GM18870 (cell line): Measurements from ENCODE around the gene CDC42BPA.
"Not testable (repeated sequence)": the region's sequence is repeated elsewhere in the genome, so short reads cannot be mapped to it uniquely, and the experiment has no call there.

ENCODE experiments used
- ATAC-seq: cut with Tn5 transposase; IDR thresholded peaks from one replicate; pipeline ENCODE4 v1.9.1; 2021; ENCODE audit warnings: moderate library complexity; ENCODE audit not compliant: unreplicated experiment

The CDC42BPA gene

DNA sequence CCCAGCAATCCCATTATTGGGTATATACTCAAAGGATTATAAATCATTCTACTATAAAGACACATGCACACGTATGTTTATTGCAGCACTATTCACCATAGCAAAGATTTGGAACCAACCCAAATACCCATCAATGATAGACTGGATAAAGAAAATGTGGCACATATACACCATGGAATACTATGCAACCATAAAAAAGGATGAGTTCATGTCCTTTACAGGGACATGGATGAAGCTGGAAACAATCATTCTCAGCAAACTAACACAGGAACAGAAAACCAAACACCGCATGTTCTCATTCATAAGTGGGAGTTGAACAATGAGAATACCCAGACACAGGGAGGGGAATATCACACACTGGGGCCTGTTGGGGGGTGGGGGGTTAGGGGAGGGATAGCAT lies 318.7 kb downstream of the CDC42BPA start:
- ATAC-seq: not testable (repeated sequence)

DNA sequence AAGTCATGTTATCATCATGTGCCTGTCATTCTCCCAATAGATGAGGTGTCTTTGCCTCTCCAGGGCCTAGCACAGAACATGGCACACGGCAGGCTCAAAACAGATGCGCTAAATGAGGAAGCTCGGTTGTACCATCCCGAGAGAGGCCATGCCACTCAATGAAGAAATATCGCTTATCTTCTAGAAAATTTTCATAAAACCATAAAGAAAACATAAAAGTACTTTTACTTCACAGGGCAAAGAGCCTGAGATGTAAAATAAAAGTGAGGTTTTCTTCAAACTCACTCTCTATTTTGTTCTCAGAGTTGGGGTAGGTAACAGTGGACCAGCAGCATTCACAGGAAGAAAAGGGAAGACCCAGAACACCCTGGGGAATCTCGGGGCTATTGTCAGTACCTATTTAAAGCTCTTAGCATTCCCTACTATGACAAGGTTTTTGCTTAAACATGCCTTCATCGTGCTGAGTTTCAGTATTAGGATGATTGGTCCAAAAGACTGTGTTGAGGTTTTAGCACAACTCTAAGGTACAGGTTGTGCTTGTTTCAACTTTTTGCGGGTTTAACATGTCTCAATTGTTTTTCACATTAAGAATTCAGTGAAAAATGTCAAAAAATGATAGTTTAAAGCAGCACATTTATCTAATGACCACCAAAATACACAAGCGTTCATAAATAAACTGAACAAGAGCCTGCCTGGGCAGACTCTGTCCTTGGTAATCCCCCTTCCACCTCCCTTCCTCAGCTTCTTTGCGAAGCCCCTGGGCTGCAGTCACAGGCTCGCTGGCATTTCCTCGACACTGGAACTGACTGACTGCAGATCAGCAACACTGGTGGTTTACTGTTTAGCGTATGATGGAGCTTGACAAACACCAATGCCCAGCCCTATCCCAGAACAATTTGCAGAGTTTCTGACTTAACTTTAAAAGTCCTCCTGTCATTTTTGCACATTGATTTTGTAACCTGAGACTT lies 322.6 kb downstream of the CDC42BPA start:
- ATAC-seq: peak; percentile 98

DNA sequence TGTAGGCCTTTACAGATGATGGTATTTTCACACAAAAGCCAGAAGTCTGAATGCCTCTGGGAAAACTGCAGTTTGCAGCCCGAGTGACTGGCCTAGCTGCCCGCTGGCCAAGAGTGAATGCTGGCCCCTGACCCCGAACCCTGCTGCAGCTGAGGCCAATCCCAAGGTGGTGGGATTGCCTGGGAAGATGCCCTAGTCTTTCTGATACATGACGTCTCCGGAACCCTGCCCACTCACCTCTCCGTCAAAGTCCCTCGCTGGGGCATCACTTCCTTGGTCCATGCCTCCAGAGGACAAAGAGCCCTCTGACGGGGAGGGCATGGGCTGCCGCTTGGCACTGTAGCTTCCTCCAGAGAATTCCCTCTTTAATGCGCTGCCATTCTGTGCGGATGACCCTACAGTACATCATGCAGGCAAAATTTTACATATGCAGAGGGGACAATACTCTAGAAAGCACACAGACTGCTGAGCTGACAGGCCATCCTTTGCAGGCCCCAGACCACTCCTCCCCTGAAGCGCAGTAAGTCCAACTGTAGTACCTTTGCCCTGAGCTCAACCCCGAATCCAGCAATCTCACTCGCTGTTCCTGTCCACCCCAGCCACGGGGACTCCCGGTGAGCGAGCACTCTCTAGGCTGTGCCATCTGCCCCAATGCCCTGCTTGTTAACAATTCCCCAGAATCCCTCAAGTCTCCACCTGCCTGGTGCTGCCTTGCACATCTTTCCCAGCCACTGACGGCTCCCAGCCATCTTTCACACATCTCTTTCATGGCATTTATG lies 323.5 kb downstream of the CDC42BPA start:
- ATAC-seq: no peak

DNA sequence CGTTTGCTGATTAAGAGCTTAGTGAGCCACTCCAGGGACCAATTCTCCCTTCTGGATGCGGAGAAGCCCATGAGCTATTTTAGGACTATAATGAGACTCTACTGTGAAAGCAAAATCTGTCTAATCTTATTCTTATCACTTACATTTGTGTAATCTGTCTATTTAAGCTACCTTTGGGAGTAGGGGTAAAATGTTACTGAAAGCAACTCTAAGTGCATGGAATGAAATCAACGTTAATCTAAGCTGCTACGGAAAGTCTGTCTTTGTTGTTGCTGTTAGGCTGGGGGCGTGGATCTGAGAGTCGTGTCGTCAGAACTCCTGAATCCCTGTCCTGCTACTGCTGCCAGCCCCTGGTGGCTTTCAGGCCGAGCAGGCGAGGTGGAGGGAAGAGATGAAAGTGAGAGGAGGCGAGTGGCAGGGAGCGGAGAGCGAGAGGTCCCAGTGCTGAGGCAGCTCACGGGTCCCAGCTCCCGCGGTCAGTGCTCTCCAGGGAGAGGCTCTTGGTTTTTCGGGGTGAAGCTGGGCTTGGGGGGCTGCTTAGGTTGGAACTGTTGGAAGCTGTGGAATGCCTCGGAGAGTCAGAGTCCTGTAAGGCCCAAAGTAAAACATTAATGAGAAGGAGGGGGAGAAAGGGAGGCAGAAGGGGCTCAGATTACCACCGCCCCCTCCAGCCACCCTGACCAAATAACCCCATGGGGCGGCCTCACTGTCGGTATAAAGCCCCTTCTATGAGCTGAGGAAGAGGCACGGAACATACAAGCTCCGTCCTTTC lies 324.3 kb downstream of the CDC42BPA start:
- ATAC-seq: no peak

DNA sequence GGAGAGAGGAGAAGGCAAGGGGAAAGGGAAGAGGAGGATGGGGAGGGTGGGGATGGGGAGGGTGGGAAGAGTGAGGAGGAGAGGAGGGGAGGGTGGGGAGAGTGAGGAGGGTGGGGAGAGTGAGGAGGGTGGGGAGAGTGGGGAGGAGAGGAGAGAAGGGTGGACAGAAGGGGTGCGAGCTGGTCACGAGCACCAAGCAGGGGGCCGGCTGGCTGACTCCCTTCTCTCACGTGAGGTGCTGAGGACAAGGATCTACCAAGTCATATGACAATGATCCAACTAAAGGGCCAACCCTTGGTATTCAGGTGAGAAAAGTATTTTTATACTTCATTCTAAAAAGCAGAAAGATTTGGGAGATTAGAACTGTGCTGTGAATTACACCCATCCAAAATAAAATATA lies 326.4 kb downstream of the CDC42BPA start:
- no peak for ATAC-seq

DNA sequence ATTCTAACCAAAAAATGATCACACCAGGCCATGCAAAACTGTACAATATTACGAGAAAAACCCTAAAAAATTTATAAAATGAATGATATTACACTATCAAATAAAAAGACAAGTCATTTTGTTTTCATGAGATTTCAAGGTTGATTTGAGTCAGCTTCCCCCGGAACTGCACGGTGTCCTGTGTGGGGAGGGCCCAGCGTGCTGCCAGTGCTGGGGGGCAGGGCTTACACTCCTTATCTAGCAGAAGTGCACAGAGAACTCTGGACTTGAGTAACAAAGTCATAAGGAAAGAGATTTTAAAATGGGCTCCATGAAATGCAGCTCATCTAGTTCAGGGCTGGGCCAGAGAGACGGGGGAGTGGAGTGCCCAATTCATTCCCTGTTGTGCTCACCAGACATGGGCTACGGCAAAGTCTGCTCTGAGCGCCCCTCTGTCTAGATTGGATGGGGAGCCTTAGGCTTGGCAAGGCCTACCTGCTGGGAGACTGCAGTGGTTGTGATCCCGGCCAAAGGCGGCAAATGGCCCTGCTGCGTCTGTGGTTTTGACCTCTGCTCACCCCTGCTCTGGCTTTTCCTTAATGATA lies 328.1 kb downstream of the CDC42BPA start:
- ATAC-seq: no peak

DNA sequence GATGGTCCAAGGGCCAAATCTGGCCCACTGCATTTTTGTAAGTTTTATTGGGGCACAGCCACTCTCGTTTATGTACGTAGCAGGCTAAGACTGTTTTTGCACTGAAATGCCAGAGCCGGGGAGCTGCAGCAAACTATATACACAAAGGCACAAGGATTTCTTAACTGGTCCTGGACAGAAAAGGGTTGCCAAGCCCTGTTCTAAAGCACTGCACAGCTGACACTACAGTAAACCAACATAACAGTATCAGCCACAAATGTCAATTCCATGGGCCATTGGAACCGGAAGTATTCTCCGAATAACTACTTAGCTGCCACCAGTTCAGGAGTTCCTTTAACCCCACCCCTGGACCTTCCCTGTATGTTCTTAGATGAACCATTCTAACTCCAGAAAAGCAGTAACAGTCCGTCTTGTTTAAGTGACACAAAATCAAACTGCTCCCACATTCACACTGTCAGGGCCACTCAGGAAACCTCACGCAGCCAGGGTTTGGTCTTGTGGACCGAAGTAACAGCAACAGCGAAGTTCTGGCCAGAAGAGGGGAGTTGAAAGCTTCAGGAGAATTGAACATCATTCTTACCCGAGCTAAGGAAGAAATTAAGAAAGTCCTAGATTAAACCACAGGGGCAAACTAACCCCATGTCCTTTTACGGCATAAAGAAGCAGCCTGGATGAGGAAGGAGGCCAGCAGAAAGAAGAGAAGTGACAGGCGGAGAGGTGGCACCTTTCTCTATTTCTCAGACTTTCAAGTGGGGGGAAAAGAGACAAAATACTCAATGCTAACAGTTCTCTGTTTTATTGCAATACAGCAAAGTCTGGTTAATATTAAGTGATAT lies 329.0 kb downstream of the CDC42BPA start:
- ATAC-seq: no peak

DNA sequence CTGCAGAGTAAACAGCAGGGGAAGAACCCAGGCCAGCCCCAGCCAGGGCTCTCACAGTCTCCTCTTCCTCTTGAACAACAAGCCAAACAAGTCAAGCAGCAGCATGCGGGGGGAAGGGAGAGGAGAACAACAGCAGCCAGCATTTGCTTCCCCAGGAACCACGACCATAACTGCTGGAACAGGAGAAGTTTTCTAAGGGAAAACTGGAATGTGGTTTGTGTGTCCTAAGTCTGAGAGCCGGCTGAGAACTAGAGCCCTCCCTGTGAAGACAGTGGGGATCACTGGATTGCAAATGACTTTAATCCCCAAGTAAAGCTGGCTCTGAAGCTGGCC lies 330.0 kb downstream of the CDC42BPA start:
- no peak for ATAC-seq

DNA sequence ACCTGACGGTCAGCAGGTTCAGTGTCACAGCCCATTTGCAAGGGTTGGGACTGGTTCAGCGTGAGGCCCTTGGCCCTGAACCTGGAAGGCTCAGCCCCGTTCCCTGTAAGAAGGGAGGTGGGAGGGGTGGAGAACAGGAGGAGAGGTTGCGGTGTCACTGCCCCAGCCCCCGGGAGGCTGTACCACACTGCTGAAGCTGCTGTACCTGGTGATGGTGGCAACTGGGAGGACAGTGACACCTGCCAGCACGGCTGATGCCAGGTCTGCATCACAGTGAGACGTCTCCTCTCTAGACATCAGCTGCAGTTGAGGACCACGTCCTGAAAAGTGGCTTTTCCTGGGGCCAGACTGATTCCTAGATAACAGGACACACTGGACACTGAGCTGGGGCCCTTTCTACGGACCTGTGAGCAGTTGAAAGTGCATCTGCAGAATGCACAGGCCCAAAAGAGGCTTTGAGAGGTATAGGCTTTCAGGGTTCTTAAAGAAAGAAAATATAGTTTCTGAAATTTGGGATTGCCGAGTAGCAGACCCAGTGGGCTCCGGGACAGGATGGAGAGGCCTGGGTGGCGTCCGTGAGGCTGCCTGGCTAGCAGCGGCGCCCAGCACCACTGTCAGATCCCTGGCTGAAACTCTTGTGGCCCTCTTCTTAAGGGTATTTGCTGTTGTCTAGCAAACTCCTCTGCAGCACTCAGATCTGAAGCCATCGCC lies 330.5 kb downstream of the CDC42BPA start:
- no peak for ATAC-seq

DNA sequence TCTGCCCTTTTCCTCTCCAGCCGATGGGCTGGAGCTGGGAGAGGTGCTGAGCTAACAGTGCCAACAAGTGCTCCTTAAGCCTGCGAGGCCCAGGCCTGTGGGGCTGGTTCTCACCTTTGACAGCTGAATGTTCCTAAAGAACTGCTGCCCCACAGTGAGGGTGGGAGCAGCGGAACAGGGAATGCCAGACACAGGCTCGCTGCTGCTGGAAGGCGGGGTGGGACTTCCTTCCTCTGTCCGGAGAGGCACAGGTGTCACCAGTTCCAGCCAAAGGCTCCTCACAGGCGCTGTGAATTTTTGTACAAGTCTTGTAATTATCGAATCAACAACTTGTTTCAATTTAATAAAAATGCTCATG lies 331.1 kb downstream of the CDC42BPA start:
- no peak for ATAC-seq

DNA sequence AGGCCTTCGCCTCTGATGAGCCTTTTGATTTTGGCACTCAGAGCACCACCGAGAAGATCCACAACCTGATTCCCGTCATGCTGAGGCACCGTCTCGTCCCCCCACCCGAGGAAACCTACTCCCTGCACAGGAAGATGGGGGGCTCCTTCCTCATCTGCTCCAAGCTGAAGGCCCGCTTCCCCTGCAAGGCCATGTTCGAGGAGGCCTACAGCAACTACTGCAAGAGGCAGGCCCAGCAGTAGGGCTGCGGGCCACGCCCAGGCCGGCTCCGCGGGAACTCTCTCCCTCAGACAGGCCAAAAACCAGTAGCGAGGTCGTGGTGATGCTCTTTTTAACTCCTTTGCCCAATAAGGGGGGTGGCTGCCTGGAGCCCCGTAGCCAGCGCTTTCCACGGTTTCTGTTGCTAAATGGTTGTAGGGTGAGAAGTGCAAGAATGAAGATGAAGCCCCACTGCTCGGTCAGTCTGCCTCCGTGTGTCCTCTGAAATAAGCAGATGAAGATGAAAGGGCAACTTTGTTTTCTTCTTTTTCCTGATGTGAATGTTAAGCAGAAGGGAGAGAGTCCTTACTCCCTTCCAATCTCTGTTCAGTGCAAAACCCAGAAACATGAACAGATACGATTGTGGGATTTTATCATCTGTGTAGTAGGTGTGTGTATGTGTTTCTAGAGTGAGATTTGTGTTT lies 331.7 kb downstream of the CDC42BPA start:
- ATAC-seq: no peak

DNA sequence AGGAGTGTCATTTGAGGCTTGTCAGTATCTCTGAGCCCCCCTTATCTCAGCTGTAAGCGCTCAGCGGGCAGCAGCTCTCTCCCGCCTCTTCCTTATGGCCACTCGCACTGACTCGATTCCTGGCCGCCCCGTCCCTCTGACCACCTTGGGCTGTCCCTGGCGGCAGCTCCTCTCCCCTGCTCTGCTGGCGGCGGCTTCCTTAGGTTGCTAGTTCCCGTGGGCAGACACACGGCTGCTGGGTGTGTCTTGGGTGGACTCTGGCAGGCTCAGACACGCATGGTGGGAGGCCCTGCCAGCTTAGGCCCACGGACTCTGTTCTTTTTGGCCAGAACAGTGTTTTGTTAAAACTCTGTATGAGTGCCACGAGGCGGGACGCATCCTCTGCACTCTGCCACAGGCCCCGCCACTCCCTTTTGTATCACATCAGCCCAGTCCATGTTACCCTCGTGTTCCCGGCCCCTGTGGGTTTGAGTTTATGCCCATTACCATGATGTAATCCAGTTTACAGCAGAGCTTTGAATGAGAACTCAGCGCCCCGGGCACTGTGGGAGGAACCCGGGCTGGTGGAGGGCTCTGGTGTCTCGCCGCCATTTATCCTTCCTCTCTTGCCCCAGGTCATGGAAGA lies 332.3 kb downstream of the CDC42BPA start:
- no peak for ATAC-seq

DNA sequence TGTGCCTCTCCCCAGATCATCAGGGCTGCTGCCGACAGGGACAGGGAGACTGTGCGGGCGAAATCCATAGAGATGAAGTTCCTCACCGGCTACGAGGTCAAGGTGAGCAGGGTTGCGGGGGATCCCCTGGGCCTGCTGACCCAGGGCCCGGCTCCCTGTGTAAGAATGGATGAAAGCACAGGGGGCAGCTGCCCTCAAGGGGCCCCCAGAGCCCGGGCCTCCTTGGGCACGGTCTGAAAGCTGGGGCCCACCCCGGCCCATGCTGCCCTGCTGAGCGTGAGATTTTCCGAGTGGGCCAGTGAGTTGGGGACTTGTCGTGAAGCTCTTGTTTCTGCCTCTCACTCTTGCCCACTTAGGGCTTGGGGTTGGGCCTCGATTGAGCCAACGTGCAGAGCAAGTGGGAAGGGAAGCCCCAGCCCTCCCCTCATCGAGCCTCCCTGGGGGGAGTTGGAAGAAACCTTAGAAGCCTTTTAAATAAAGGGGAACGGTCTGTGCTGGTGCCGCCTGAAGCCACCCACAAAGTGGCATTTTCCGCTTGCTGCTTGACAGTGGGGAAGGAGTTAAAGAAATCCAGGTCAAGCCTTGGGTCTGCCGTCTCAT lies 333.0 kb downstream of the CDC42BPA start:
- no peak for ATAC-seq

DNA sequence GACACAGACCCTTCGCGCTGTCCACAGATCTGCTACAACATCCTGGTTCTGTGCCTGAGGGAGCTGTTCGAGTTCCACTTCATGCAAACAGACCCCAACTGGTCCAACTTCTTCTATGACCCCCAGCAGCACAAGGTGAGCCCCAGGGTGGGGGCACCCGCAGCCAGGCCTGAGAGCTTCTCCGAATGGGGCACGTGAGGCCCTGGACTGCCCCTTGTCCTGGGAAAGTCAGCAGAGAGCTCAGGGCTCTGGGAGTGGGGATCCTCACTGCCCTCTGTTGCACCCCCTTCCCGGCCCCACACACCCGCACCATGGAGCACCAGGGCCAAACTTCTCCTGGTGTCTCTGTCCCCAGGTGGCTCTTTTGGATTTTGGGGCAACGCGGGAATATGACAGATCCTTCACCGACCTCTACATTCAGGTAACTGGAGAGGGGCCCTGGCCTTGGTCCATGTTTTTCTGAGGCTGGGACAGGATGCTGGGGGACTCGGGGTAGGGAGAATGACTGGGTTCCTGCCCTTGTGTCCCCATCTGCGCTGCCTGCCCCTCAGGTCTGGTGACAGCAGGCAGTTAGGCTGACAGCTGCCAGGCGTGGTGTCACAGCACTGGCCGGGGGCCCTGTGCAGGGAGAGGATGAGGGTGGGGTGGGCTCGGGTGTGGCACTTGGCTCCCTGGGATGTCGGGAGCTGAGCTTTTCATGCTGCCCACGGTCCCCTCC lies 333.6 kb downstream of the CDC42BPA start:
- no peak for ATAC-seq

DNA sequence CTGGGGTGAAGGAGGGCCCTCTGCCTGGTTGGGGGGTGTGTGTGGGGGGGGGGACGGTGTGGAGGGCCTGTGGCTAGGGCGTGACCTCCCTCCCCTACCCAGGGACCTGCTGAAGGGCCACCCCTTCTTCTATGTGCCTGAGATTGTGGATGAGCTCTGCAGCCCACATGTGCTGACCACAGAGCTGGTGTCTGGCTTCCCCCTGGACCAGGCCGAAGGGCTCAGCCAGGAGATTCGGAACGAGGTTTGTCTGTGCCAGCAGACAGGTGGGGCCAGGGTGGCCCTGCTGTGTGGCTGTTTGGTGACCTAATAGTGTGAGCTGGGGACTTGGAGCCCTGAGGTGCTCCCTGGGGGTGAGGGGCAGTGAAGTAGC lies 334.3 kb downstream of the CDC42BPA start:
- no peak for ATAC-seq

DNA sequence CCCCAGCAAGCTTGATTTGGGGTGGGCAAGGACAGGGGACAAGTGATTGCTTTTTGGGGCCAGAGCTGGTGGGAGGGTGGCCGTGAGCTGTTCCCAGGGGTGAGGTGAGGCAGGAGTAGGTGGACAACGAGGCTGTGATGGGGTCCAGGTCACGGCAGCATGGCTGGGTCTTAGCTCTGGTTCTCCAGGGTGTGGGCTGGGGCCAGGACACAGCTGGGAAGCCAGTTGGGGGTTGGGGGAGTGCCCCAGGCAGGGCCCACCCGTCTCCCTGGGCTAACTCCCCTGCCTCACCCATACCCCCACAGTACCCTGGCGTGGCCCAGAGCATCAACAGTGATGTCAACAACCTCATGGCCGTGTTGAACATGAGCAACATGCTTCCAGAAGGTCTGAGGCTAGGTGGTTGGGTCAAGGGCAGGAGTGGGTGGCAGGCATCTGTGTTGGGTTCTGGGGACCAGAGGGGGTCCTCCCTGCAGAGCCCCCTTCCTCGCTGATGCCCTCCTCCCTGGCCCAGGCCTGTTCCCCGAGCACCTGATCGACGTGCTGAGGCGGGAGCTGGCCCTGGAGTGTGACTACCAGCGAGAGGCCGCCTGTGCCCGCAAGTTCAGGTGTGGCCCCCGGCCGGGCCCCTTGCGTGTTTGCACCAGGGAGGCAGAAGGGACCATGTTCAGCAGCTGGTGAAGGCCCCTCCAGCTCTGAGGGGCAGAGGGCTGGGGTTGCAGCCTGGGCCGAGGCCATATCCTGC lies 334.9 kb downstream of the CDC42BPA start:
- ATAC-seq: no peak
